HepG2 (cell line): ENCODE data around the gene AGRN. TPM values are rescaled to one million over a fixed set of nuclear protein-coding genes. Genes with fewer than 3 reads are reported as not detected.

Source experiments
- ATAC-seq: fragments of 200-7000 bp; cut with Tn5 transposase; 3 replicates; pipeline ENCODE4 v1.9.1; 2020; ENCODE audit warnings: mild to moderate bottlenecking, moderate library complexity
- BruUV-seq: library from RNA; stranded (reverse); fragments of 400-500 nt; replicated peaks from 2 replicates; lab custom pipeline; 2021; lab: Mats Ljungman, UMichigan
- CTCF ChIA-PET: fragments of 300-600 bp; formaldehyde crosslinking; extraction: SDS; loops from one replicate; lab custom pipeline; 2021; ENCODE audit warnings: low total read pairs, inconsistent platforms, low intra/inter-chr PET ratio; lab: Yijun Ruan, JAX
- POLR2A ChIA-PET: fragments of 350-600 bp; sonication (Branson Sonifier 250); formaldehyde crosslinking; loops from one replicate; lab custom pipeline; 2020; ENCODE audit warnings: antibody characterized with exemption, inconsistent platforms; lab: Yijun Ruan, JAX
- DNase-seq: peaks from one replicate; pipeline ENCODE4 v3.0.0-alpha.2; 2015; ENCODE audit warnings: low spot score
- FAIRE-seq: peaks from 3 replicates; lab custom pipeline; 2011; peaks lifted over from hg19 to GRCh38; lab: Jason Lieb, UNC
- H2AFZ ChIP-seq: one replicate; pipeline ENCODE4 v1.6.1; 2011; ENCODE audit warnings: low read length, inconsistent platforms
- H3K27ac ChIP-seq: fragments of 300-600 bp; 3 replicates; pipeline ENCODE4 v1.8.0; 2011; ENCODE audit warnings: mixed run types, mild to moderate bottlenecking, mixed read lengths, low read length, inconsistent platforms; ENCODE audit not compliant: insufficient read depth; ENCODE audit errors: extremely low read length
- H3K27me3 ChIP-seq, 2 experiments: fragments of 200-600 bp in 1 of 2; 2 replicates in 1 of 2; 3 replicates in 1 of 2; pipeline versions ENCODE4 v1.6.0 to v1.8.0; 2011; ENCODE audit warnings: low read length in 2 of 2, mild to moderate bottlenecking in 2 of 2, moderate library complexity in 2 of 2, inconsistent platforms in 1 of 2; ENCODE audit not compliant: insufficient read depth in 2 of 2, control insufficient read depth in 1 of 2
- H3K36me3 ChIP-seq, 2 experiments: fragments of 200-600 bp in 1 of 2; replicated peaks in 1 of 2; 2 replicates in 1 of 2; 3 replicates in 1 of 2; pipeline versions ENCODE4 v1.5.1 to v1.8.0; 2011; ENCODE audit warnings: low read length in 2 of 2, inconsistent platforms in 1 of 2; ENCODE audit not compliant: insufficient read depth in 2 of 2, control insufficient read depth in 1 of 2
- H3K4me1 ChIP-seq: 2 replicates; pipeline ENCODE4 v1.5.1; 2012; ENCODE audit warnings: low read length, inconsistent platforms; ENCODE audit not compliant: insufficient read depth
- H3K4me2 ChIP-seq: 2 replicates; pipeline ENCODE4 v1.6.0; 2011; ENCODE audit warnings: low read depth, low read length, inconsistent platforms
- H3K4me3 ChIP-seq, 3 experiments: fragments of 200-600 bp in 1 of 3; sonication (generic), shearing (Covaris generic) in 1 of 3; replicated peaks in 1 of 3; 2 replicates each; pipeline ENCODE4 v1.5.1; 2011 to 2016; ENCODE audit warnings: low read length in 3 of 3, inconsistent platforms in 2 of 3, low read depth in 2 of 3, mild to moderate bottlenecking in 2 of 3, control low read depth in 1 of 3, mixed read lengths in 1 of 3; ENCODE audit not compliant: insufficient read depth in 1 of 3
- H3K79me2 ChIP-seq: one replicate; pipeline ENCODE4 v1.6.1; 2011; ENCODE audit warnings: low read length, inconsistent platforms; ENCODE audit not compliant: insufficient read depth
- H3K9ac ChIP-seq: 2 replicates; pipeline ENCODE4 v1.6.0; 2011; ENCODE audit warnings: mild to moderate bottlenecking, low read depth, low read length, inconsistent platforms; ENCODE audit not compliant: insufficient read depth
- H3K9me3 ChIP-seq: 2 replicates; pipeline ENCODE4 v1.5.1; 2012; ENCODE audit warnings: mild to moderate bottlenecking, low read length
- H4K20me1 ChIP-seq: 2 replicates; pipeline ENCODE4 v1.6.0; 2011; ENCODE audit warnings: inconsistent platforms, mild to moderate bottlenecking, low read length, moderate library complexity; ENCODE audit not compliant: insufficient read depth
- ELF3 ChIP-seq: IDR thresholded peaks from 2 replicates; pipeline ENCODE4 v1.6.1; 2016; ENCODE audit warnings: missing genetic modification reagents, missing compliant biosample characterization
- MBNL3 ChIP-seq: fragments of 250-450 bp; sonication (Bioruptor Pico); conservative IDR thresholded peaks from 2 replicates; pipeline ENCODE4 v1.8.0; 2022; ENCODE audit warnings: mild to moderate bottlenecking, inconsistent platforms
- NBN ChIP-seq: fragments of 450-650 bp; conservative IDR thresholded peaks from 2 replicates; pipeline ENCODE4 v1.6.1; 2017
- ZNF280D ChIP-seq: sonication (generic); formaldehyde crosslinking; IDR thresholded peaks from 2 replicates; pipeline ENCODE4 v1.5.1; 2020; ENCODE audit warnings: mild to moderate bottlenecking, missing genetic modification reagents
- ZNF597 ChIP-seq: sonication (generic); formaldehyde crosslinking; IDR thresholded peaks from 2 replicates; pipeline ENCODE4 v1.5.0; 2020; ENCODE audit warnings: missing genetic modification reagents
- ZSCAN21 ChIP-seq: sonication (generic); formaldehyde crosslinking; IDR thresholded peaks from 2 replicates; pipeline ENCODE4 v1.8.0; 2022; ENCODE audit warnings: mild to moderate bottlenecking, missing genetic modification reagents, moderate library complexity, borderline replicate concordance
- WGBS: methylation state at CpG from one replicate; pipeline ENCODE4 v1.1.6; 2017; ENCODE audit warnings: low lambda C conversion rate; 5-methylcytosine and 5-hydroxymethylcytosine counted together
- in situ Hi-C: cut with HindIII; loops from 2 replicates; pipeline ENCODE4 v1.10.0; 2017; ENCODE audit warnings: low pct_unique_long_range_greater_than_20kb; ENCODE audit not compliant: extremely low pct_ligation_motif_present
- intact Hi-C: fragments of 100-400 bp; cut with micrococcal nuclease; formaldehyde crosslinking; loops from one replicate; pipeline ENCODE4 v1.10.0; 2022; ENCODE audit not compliant: unreplicated experiment
- polyA plus RNA-seq, 8 experiments: library from polyadenylated mRNA; depleted of rRNA in 3 of 8; stranded (reverse) in 7 of 8; unstranded in 1 of 8; fragments of >200 nt; fragmentation: Illumina TruSeq in 4 of 8; extraction: Trizol in 4 of 8; gene quantifications; 2 replicates each; pipeline versions ENCODE4 v1.2.1 to v1.2.3, GENCODE V29; 2011 to 2016; ENCODE audit warnings: low read depth in 4 of 8, missing spikeins in 1 of 8, mixed read lengths in 1 of 8; ENCODE audit not compliant: insufficient read depth in 1 of 8
- total RNA-seq, 5 experiments: library from RNA; depleted of rRNA; stranded (reverse); fragments of >200 nt; fragmentation: Illumina TruSeq; extraction: Trizol; gene quantifications; 2 replicates each; pipeline ENCODE4 v1.2.3, GENCODE V29; 2016; ENCODE audit warnings: low read depth in 1 of 5

Gene AGRN
- total and polyA plus RNA-seq, 2 of the 13 experiments (the other 11 are each of a cell fraction or from before 2014, with no cell fraction given) = 29.8 to 65.2 TPM

- TF ChIP-seq NBN (no peak), ZSCAN21 (CRISPR knock-in tag) (no peak), MBNL3 (CRISPR knock-in tag) (no peak), ZNF597 (no peak), ELF3 (CRISPR knock-in tag) (no peak), ZNF280D (CRISPR knock-in tag) (no peak)
- Histone ChIP-seq H3K4me3 (no peak overlapping the region), H3K36me3 (peaks cover 8 to 18% of the 10 kb centered on the region in 2 experiments; a peak in 4 of 5 replicates), H3K27me3 (no peaks in the 10 kb centered on the region), H3K79me2 (peaks cover 8% of the 10 kb centered on the region), H3K9ac (no peak overlapping the region), H4K20me1 (peaks cover 19% of the 10 kb centered on the region; the same call in 1 of the 2 replicates), H3K4me2 (no peak overlapping the region), H3K4me1 (peaks cover 51% of the 10 kb centered on the region), H2AFZ (no peak overlapping the region), H3K9me3 (no peaks in the 10 kb centered on the region), H3K27ac (no peak overlapping the region)
- no TSS peak for BruUV-seq
- DNase-seq (no peak), ATAC-seq (no peak), FAIRE-seq (no peak)
- in situ Hi-C loops = no loop called here
- ChIA-PET CTCF (no interaction called here), POLR2A (no interaction called here)
- WGBS = 98% methylated on average over 68 of the region's 71 CpGs
- intact Hi-C loops = no loop called here
These were observed 14.0 kb downstream of the AGRN start for GRCh38 chr1:1033731-1034438.
